NCI-H524 treated with DMSO at 0.1 percent for 48 hours (cell line): ENCODE data around the gene SRCAP.
"Not testable (repeated sequence)": the region's sequence is repeated elsewhere in the genome, so short reads cannot be mapped to it uniquely, and the experiment has no call there.

Source experiments
- DNase-seq: peaks from one replicate; lab custom pipeline; 2025; lab: John Stamatoyannopoulos, UW

Gene SRCAP

DNA sequence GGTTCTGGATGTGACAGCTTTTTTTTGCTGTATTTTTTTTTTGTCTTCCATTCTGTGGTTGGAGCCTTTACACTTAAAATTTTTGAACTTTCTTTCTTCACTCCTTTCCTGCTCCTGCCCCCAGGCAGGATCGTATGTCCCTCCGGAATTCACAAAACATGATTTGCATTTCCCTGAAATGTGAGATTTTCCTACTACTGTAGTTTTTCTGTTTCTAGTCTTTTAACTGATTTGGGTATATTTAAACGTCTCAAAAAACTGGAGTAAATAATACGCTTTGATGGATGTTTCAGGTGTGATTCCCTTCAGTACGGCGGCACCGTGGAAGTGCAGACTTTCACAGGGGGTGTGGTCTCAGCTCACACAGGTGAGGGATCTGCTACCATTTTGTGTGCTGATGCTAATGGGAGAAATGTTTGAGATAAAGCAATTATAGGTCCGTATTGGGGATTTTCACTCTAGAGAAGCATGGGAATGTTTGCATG, 686 bp downstream of the SRCAP start:
- no peak for DNase-seq

- no peak for DNase-seq
Observed at GRCh38 chr16:30700491-30700890, 1.5 kb downstream of the SRCAP start.

GRCh38 chr16:30700971-30701370, 2.0 kb downstream of the SRCAP start:
- no peak for DNase-seq

DNA sequence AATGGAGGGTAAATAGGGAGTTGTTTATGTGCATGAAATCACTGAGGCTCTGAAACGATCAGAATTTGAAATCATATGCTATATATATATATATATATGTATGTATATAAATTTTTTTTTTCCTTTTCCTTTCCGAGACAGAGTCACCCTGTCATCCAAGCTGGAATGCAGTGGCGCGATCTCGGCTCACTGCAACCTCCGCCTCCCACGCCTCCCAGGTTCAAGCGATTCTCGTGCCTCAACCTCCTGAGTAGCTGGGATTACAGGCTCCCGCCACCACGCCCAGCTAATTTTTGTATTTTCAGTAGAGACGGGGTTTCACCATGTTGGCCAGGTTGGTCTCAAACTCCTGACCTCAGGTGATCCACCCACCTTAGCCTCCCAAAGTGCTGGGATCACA, 4.1 kb downstream of the SRCAP start:
- DNase-seq = not testable (repeated sequence)

- DNase-seq = no peak
Observed at GRCh38 chr16:30703971-30704370, 5.0 kb downstream of the SRCAP start.

GRCh38 chr16:30706046-30706445, 7.1 kb downstream of the SRCAP start:
- DNase-seq = no peak

- no peak for DNase-seq
Observed at GRCh38 chr16:30710971-30711370, 12.0 kb downstream of the SRCAP start.

DNA sequence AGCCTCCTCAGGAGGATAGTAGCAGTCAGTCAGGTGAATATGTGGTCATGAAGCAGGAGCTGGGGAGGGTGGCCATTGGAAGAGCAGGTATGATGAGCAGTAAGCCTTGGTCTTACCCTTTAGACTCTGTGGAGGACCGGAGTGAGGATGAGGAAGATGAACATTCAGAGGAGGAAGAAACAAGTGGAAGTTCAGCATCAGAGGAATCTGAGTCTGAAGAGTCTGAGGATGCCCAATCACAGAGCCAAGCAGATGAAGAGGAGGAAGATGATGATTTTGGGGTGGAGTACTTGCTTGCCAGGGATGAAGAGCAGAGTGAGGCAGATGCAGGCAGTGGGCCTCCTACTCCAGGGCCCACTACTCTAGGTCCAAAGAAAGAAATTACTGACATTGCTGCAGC, 12.7 kb downstream of the SRCAP start:
- no peak for DNase-seq

- DNase-seq = no peak
Observed at GRCh38 chr16:30715750-30716445, 16.9 kb downstream of the SRCAP start.

- no peak for DNase-seq
Observed at GRCh38 chr16:30720086-30720485, 21.1 kb downstream of the SRCAP start.

- DNase-seq = no peak
Observed at GRCh38 chr16:30720694-30721093, 21.7 kb downstream of the SRCAP start.

- DNase-seq = no peak
Observed at GRCh38 chr16:30721167-30721566, 22.2 kb downstream of the SRCAP start.

GRCh38 chr16:30721606-30722005, 22.6 kb downstream of the SRCAP start:
- peak; percentile 58 for DNase-seq

DNA sequence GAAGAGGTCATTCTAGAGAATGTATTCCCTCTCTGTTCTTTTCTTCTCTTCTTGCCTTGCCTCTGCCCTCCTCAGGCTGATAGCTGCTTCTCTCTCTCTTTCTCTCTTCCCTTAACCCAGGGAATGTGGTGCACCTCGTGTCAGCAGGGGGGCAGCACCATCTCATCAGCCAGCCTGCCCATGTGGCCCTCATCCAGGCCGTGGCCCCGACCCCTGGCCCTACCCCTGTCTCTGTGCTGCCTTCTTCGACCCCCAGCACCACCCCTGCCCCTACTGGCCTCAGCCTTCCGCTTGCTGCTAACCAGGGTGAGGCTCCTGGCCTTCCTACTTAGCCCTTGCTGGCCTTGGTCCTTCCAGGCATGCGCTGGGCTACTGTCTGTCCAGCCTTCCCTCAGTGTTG, 23.5 kb downstream of the SRCAP start:
- DNase-seq = no peak

GRCh38 chr16:30722916-30723315, 23.9 kb downstream of the SRCAP start:
- DNase-seq = no peak

DNA sequence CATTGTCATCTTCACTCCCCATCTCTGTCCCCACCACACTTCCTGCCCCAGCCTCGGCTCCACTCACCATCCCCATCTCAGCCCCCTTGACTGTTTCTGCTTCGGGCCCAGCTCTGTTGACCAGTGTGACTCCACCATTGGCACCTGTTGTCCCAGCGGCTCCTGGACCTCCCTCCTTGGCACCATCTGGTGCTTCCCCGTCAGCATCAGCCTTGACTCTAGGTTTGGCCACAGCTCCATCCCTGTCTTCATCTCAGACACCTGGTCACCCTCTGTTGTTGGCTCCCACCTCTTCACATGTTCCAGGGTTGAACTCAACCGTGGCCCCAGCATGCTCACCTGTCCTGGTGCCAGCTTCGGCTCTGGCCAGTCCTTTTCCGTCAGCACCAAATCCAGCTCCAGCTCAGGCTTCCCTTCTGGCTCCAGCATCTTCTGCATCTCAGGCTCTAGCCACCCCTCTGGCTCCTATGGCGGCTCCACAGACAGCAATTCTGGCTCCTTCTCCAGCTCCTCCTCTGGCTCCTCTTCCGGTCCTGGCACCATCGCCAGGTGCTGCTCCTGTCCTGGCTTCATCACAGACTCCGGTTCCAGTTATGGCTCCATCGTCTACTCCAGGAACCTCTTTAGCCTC, 24.9 kb downstream of the SRCAP start:
- DNase-seq = no peak

DNA sequence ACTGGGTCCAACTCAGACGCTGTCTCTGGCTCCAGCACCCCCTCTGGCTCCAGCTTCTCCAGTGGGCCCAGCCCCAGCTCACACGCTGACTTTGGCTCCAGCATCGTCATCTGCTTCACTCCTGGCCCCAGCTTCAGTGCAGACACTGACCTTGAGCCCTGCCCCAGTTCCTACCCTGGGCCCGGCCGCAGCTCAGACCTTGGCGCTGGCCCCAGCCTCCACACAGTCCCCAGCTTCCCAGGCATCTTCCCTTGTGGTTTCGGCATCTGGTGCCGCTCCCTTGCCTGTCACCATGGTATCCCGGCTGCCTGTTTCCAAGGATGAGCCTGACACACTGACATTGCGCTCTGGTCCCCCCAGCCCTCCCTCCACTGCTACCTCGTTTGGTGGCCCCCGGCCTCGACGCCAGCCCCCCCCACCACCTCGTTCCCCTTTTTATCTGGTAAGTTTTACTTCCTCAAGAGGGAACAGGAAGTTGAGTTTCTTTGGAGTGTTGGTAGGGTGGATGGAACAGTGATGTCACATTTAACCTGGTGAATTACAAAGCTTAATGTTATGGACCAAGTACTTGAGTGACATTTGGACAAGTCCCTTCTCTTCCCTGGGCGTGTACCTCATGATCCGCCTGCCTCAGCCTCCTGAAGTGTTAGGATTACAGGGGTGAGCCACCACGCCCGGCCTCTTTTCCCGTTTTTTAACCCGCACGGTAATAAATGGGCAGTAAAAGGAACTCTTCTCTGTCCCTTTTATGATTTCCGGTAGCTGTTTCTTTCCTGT, 25.9 kb downstream of the SRCAP start:
- no peak for DNase-seq

- DNase-seq = no peak
Observed at GRCh38 chr16:30725418-30725792, 26.4 kb downstream of the SRCAP start.

DNA sequence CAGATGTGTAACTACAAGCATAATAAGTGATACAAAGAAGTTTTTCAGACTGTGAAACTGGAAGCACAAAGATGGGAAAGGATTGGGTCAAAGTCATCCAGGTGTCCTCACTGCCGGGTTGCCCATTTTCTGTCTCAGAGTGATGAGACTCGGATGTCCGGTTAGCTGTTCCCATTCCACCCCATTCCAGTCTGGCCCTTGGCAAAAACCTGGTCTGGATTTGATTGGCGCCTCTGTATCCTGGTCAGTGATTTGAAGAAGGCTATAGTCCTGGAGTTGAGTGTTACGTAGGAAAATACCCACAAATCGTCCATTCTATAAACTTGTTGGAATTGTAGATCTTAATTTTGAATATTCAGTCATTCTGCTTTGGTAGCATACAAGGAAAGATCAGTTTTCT, 29.4 kb downstream of the SRCAP start:
- DNase-seq = no peak

GRCh38 chr16:30728899-30729672, 30.1 kb downstream of the SRCAP start:
- no peak for DNase-seq

GRCh38 chr16:30731411-30731810, 32.4 kb downstream of the SRCAP start:
- DNase-seq = no peak
